Esophagus (tissue), 2 donors: ENCODE results near the gene PABPN1. TPM values are rescaled to one million over a fixed set of nuclear protein-coding genes. Genes with fewer than 3 reads are reported as not detected.
A peak's percentile ranks its signal among the peaks of the same experiment; 100 is the strongest.

Experiments used
- H3K27ac ChIP-seq, 2 donors: one replicate each; pipeline ENCODE4 v1.5.1; 2013; ENCODE audit warnings: low read depth in 2 of 2, mild to moderate bottlenecking in 2 of 2, inconsistent platforms in 1 of 2, low read length in 1 of 2, moderate library complexity in 1 of 2
- H3K27me3 ChIP-seq, 2 donors: one replicate each; pipeline ENCODE4 v1.6.1; 2013; ENCODE audit warnings: low read length in 2 of 2, control low read depth in 1 of 2, mild to moderate bottlenecking in 1 of 2; ENCODE audit not compliant: insufficient read depth in 2 of 2, control insufficient read depth in 1 of 2
- H3K36me3 ChIP-seq, 2 donors: one replicate each; pipeline ENCODE4 v1.6.1; 2013; ENCODE audit warnings: low read length in 1 of 2; ENCODE audit not compliant: control insufficient read depth in 2 of 2, insufficient read depth in 2 of 2
- H3K4me1 ChIP-seq, 2 donors: one replicate each; pipeline ENCODE4 v1.6.1; 2013; ENCODE audit warnings: low read length in 1 of 2; ENCODE audit not compliant: control insufficient read depth in 2 of 2, insufficient read depth in 2 of 2
- H3K4me3 ChIP-seq, 2 donors: one replicate each; pipeline ENCODE4 v1.5.1; 2013; ENCODE audit warnings: low read length in 2 of 2, mild to moderate bottlenecking in 2 of 2, low read depth in 1 of 2, moderate library complexity in 1 of 2
- H3K9me3 ChIP-seq, 2 donors: one replicate each; pipeline ENCODE4 v1.6.1; 2013; ENCODE audit warnings: mild to moderate bottlenecking in 2 of 2, low read depth in 1 of 2, low read length in 1 of 2, moderate library complexity in 1 of 2; ENCODE audit not compliant: control insufficient read depth in 2 of 2, insufficient read depth in 1 of 2
- WGBS, 2 donors: extraction: QIAGEN DNeasy Blood & Tissue Kit; methylation state at CpG; one replicate each; pipeline ENCODE4 v1.1.7; 2013; 5-methylcytosine and 5-hydroxymethylcytosine counted together
- polyA plus RNA-seq, 2 donors: library from polyadenylated mRNA; stranded (reverse); fragments of 200-250 nt; gene quantifications; one replicate each; pipeline ENCODE4 v1.2.3, GENCODE V29; 2013
- donor health status: healthy with polysubstance abuse.
- donor health status: Bipolar disorder and iron deficiency.

The PABPN1 gene
- polyA plus RNA-seq, 2 donors: 105 to 154 TPM

DNA sequence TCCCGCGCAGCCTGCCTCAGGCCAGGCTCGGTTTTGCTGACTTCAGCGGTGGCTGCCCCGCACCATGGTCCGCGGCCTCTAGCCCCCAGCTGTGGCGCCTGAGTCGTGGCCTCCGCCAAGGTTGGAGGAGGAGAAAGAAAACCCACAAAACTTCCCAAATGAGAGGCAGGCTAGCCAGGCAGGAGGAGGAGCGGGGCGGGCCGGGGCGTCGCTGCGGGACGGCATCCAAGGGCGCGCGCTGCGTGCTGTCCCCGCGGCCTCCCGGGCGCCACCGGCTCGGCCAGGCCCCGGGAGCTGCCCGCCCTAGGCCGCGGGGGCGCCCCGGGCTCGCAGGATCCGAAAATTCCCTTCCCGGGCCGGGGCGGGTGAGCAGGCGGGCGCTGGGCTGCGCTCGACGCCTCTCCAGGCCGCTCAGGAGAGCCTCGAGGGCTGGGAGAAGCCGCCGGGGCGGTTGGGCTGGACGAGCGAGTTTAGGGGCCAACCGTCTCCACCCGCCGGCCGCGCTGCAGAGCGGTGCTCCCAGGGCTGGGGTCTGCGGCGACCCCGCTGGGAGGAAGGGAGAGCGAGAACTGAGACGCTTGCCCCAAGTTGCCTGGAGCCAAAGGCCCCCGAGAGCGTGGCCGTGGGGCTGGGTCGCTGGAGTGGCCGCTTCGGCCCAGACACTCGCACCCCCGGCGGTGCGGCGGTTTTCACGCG, 43.9 kb downstream of the PABPN1 start, which contains the start of gene EFS:
TSS of gene EFS (minus strand) at position 137 of the 696 bp plus-strand sequence. CDS start 147 bp downstream, outside the sequence.
- H3K9me3 ChIP-seq: no peaks in the 10 kb centered on the region
- peak within 1 kb of the TSS; percentile 99 to 100 for H3K27ac ChIP-seq
- peak within 1 kb of the TSS; percentile 48 to 68 for H3K4me3 ChIP-seq
- WGBS, 2 donors: 2 to 4% methylated on average over 66 to 74 of the region's 74 CpGs
- no peaks in the 10 kb centered on the region for H3K27me3 ChIP-seq
- H3K36me3 ChIP-seq: peaks cover 0 to 4% of the 10 kb centered on the region in 2 donors
- H3K4me1 ChIP-seq: peaks cover 7 to 16% of the 10 kb centered on the region in 2 donors

DNA sequence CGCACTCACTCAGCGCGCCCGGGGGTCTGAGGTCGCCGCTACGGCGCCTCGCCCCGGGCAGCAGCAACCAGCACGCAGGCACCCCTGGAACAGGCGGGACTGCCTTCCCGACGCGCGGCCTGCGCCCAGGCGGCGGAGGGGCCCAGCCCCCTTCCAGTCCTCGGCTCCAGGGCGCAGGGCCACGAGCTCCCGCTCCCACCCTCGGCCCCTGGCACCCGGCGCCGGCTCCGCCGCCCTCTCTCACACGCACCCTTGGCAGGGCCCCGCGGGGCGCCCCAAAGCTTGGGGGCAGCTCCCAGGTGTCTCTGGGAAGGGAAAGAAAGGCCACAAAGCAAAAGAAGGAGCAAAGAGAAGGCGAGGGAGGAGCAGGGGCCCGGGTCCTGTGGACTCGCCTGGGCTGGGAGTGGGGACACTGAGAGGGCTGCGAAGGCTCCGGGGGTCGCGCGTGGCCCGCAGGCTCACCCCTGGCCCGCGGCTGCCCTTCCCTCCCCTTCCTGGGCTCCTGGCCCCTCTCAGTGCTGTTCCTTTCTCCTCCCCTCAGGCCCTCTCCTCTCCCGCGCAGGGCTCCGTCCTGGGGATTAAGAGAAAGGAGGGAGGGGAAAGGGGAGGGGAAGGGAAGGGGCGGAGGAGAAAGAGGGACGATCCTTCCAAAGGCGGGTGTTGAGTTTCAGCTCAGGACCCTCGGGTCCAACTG, 44.6 kb downstream of the PABPN1 start:
- H3K4me3 ChIP-seq: peak overlapping the region; percentile 48 to 68
- peak overlapping the region; percentile 99 to 100 for H3K27ac ChIP-seq
- H3K36me3 ChIP-seq: no peaks in the 10 kb centered on the region
- H3K9me3 ChIP-seq: no peaks in the 10 kb centered on the region
- peaks cover 2 to 18% of the 10 kb centered on the region in 2 donors for H3K4me1 ChIP-seq
- 1 to 4% methylated on average over 42 to 51 of the region's 51 CpGs for WGBS, 2 donors
- no peaks in the 10 kb centered on the region for H3K27me3 ChIP-seq

DNA sequence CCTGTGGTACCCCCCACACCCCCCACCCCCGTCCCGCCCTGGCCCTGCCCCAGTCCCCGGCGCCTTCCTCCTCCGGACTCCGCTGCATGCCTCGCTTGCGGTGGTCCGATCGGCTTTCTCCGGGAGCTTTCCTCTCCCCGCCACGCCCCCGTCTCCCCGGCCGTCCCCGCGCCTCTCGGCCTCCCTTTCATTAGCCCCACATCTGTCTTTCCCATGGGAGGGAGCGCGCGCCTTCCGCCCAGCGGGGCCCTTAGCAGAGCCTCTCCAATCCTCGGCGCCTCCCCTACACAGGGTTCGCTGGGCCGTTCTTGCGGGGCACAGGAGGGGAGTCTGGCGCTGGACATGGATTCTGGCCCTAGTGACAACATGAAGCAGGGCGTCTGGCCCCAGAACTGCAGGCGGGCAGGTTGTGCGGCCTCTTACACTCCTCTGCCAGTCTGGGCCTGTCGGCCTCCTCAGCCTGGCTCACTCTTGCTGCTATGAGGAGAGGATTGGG, 45.2 kb downstream of the PABPN1 start:
- Histone ChIP-seq H3K27ac (peak overlapping the region; percentile 99 to 100), H3K27me3 (no peaks in the 10 kb centered on the region), H3K4me1 (peaks cover 2 to 18% of the 10 kb centered on the region in 2 donors), H3K4me3 (peak overlapping the region; percentile 15 to 48), H3K36me3 (no peaks in the 10 kb centered on the region), H3K9me3 (no peaks in the 10 kb centered on the region)
- WGBS, 2 donors: 16 to 23% methylated on average over 20 to 34 of the region's 34 CpGs

DNA sequence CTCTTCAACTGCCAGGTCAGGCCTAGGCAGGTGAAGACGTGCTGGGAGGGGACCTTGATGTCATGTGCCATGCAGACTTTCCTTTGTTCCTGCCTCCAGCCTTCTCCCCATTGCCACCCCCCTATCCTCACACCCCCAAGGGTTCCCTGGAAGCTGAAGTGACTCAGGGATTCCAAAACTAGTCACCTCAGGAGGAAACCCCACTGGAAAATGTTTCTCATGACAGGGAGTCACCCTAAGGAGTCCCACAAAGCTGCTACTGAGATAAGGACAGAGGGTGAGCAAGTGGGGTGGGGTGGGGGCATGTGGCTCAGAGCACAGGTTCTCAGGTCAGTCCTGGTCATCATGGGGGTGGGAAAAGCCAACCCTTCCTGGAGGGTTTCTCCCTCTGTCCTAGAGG, 49.0 kb downstream of the PABPN1 start:
- Histone ChIP-seq H3K27me3 (no peaks in the 10 kb centered on the region), H3K4me3 (no peak overlapping the region), H3K9me3 (no peaks in the 10 kb centered on the region), H3K27ac (peak overlapping the region in 1 of 2 donors; percentile 36), H3K4me1 (peaks cover 2 to 13% of the 10 kb centered on the region in 2 donors), H3K36me3 (no peaks in the 10 kb centered on the region)
- 56 to 58% methylated on average over 1 of the region's 1 CpG for WGBS, 2 donors

DNA sequence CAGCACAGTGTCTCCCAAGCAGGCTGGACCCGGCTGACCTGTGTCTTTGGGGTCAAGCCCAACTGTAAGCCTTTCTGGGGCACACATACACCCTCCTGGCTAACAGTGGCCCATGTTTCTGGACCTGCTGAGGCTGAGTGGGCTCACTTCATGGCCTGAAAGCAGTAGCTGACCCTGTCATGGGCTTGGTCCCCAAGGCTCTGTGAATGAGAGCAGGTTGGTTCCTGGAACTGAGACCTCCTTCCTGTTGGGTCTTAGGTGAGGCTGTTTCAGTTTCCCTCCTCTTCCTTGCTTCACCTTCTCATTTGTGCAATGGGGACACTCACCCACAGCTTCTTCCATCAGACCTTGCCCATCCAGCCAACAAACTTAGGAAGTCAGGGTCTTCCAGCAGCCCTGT, 50.6 kb downstream of the PABPN1 start:
- WGBS, 2 donors: 87 to 88% methylated on average over 1 of the region's 1 CpG
- Histone ChIP-seq H3K9me3 (no peaks in the 10 kb centered on the region), H3K36me3 (no peaks in the 10 kb centered on the region), H3K27ac (no peak overlapping the region), H3K4me1 (peaks cover 2 to 8% of the 10 kb centered on the region in 2 donors), H3K27me3 (no peaks in the 10 kb centered on the region), H3K4me3 (no peak overlapping the region)

DNA sequence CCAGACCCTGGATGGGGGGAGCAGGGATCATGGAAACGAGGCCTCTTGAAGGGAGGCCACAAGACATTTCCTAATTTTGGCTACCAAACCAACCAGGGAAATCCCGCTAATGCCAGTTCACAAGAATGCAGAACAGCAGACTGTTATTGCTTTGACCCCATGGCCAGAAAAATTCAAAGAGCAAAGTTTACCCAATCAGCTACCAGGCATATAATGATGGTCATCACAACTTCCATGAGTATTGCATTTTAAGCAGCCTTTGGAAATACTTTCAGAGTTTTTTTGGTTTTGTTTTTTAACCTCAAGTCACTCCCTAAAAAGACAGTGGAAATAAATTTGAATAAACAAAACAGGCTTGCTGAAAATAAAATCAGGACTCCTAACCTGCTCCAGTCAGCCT, 51.3 kb downstream of the PABPN1 start, which contains the start of gene IL25:
TSS of gene IL25 (plus strand) at position 301 of the 400 bp plus-strand sequence.
- H3K4me3 ChIP-seq: no peak within 1 kb of the TSS
- 69 to 84% methylated on average over 2 of the region's 2 CpGs for WGBS, 2 donors
- H3K27me3 ChIP-seq: no peaks in the 10 kb centered on the region
- H3K36me3 ChIP-seq: no peaks in the 10 kb centered on the region
- H3K9me3 ChIP-seq: no peaks in the 10 kb centered on the region
- no peak within 1 kb of the TSS for H3K27ac ChIP-seq
- H3K4me1 ChIP-seq: peaks cover 0 to 8% of the 10 kb centered on the region in 2 donors

DNA sequence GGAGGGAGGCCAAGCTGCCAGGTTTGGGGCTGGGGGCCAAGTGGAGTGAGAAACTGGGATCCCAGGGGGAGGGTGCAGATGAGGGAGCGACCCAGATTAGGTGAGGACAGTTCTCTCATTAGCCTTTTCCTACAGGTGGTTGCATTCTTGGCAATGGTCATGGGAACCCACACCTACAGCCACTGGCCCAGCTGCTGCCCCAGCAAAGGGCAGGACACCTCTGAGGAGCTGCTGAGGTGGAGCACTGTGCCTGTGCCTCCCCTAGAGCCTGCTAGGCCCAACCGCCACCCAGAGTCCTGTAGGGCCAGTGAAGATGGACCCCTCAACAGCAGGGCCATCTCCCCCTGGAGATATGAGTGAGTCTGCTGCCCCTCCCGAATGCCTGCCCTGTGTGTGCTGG, 51.8 kb downstream of the PABPN1 start:
- peaks cover 0 to 6% of the 10 kb centered on the region in 2 donors for H3K4me1 ChIP-seq
- H3K36me3 ChIP-seq: no peaks in the 10 kb centered on the region
- H3K9me3 ChIP-seq: no peaks in the 10 kb centered on the region
- no peak overlapping the region for H3K27ac ChIP-seq
- no peak overlapping the region for H3K4me3 ChIP-seq
- no peaks in the 10 kb centered on the region for H3K27me3 ChIP-seq
- 92 to 96% methylated on average over 3 of the region's 3 CpGs for WGBS, 2 donors

Other genes with a start within 250 kb of the PABPN1 start
- gene ACIN1, start 226.3 kb upstream of the PABPN1 start, polyA plus RNA-seq: 100 to 1,000 TPM in 1 of 2 donors, 10 to 100 TPM in 1; 70.5 to 136 TPM
- 10 to 100 TPM; 14.9 to 38.4 TPM for gene C14orf119, start 226.0 kb upstream of the PABPN1 start, polyA plus RNA-seq
- under 1 TPM in 1 of 2 donors, not detected in 1; 0.01 TPM for gene CIROP, start 216.5 kb upstream of the PABPN1 start, polyA plus RNA-seq
- under 1 TPM in 1 of 2 donors, not detected in 1; 0.02 TPM for gene CEBPE, start 202.2 kb upstream of the PABPN1 start, polyA plus RNA-seq
- gene SLC7A8, start 137.8 kb upstream of the PABPN1 start, polyA plus RNA-seq: 10 to 100 TPM; 27.5 to 33.4 TPM
- not detected for gene RNF212B, start 83.5 kb upstream of the PABPN1 start, polyA plus RNA-seq
- 10 to 100 TPM in 1 of 2 donors, 1 to 10 TPM in 1; 8.0 to 16.1 TPM for gene HOMEZ, start 35.3 kb upstream of the PABPN1 start, polyA plus RNA-seq
- 10 to 100 TPM in 1 of 2 donors, 1 to 10 TPM in 1; 5.2 to 12.7 TPM for gene PPP1R3E, start 18.6 kb upstream of the PABPN1 start, polyA plus RNA-seq
- gene BCL2L2, start 14.6 kb upstream of the PABPN1 start, polyA plus RNA-seq: 10 to 100 TPM; 28.0 to 35.0 TPM
- 1 to 10 TPM; 4.7 to 8.3 TPM for gene SLC22A17, start 31.4 kb downstream of the PABPN1 start, polyA plus RNA-seq
- 10 to 100 TPM; 23.1 to 35.9 TPM for gene EFS, start 43.7 kb downstream of the PABPN1 start, polyA plus RNA-seq
- not detected for gene IL25, start 51.4 kb downstream of the PABPN1 start, polyA plus RNA-seq
- under 1 TPM in 1 of 2 donors, not detected in 1; 0.21 TPM for gene CMTM5, start 55.6 kb downstream of the PABPN1 start, polyA plus RNA-seq
- under 1 TPM; 0.20 to 0.63 TPM for gene MYH6, start 86.8 kb downstream of the PABPN1 start, polyA plus RNA-seq
- gene MYH7, start 114.2 kb downstream of the PABPN1 start, polyA plus RNA-seq: under 1 TPM; 0.08 to 0.12 TPM
- gene NGDN, start 148.2 kb downstream of the PABPN1 start, polyA plus RNA-seq: 10 to 100 TPM; 20.7 to 38.3 TPM
- gene ZFHX2, start 230.3 kb downstream of the PABPN1 start, polyA plus RNA-seq: under 1 TPM; 0.12 to 0.59 TPM
- 1 to 10 TPM; 7.8 to 8.3 TPM for gene THTPA, start 234.8 kb downstream of the PABPN1 start, polyA plus RNA-seq
- 100 to 1,000 TPM in 1 of 2 donors, 10 to 100 TPM in 1; 81.5 to 171 TPM for gene AP1G2, start 246.3 kb downstream of the PABPN1 start, polyA plus RNA-seq